ENCODE data around the gene ATP6V1F. TPM values are rescaled to one million over a fixed set of nuclear protein-coding genes. Genes with fewer than 3 reads are reported as not detected.

ATP6V1F gene
- polyA plus RNA-seq, 3 donors = 327 to 593 (median 511) TPM

- Histone ChIP-seq H3K79me2 (ENCODE audit: insufficient read depth, low read length) (no peaks in the 10 kb centered on the region), H3K4me3 (replicated peaks in 1 of 3; ENCODE audit: low read depth in 2 of 3, low read length in 3 of 3) (no peak overlapping the region), H4K20me1 (ENCODE audit: insufficient read depth, low read length) (peaks cover 4% of the 10 kb centered on the region), H3K36me3 (replicated peaks in 1 of 2; ENCODE audit: control insufficient read depth in 1 of 2, insufficient read depth in 2 of 2, low read length in 2 of 2) (no peaks in the 10 kb centered on the region), H3K9me3 (replicated peaks in 1 of 2; ENCODE audit: control insufficient read depth in 1 of 2, insufficient read depth in 1 of 2, low read length in 2 of 2) (no peaks in the 10 kb centered on the region), H2AFZ (ENCODE audit: insufficient read depth, low read depth, low read length, poor library complexity, severe bottlenecking) (no peak overlapping the region), H3K4me1 (ENCODE audit: control insufficient read depth in 1 of 2, insufficient read depth in 2 of 2, low read length in 2 of 2) (no peaks in the 10 kb centered on the region), H3K27me3 (ENCODE audit: control insufficient read depth in 2 of 2, insufficient read depth in 2 of 2, low read length in 2 of 2) (peaks cover 0 to 9% of the 10 kb centered on the region in 2 donors), H3K9ac (ENCODE audit: insufficient read depth, low read length, poor library complexity, severe bottlenecking) (no peak overlapping the region), H3K27ac (ENCODE audit: low read depth in 1 of 2, low read length in 2 of 2) (no peak overlapping the region), H3K4me2 (replicated peaks; ENCODE audit: extremely low read depth, low read length, poor library complexity, severe bottlenecking) (no peak overlapping the region)
- Mint-ChIP-seq H3K27me3 (ENCODE audit: low read depth in 3 of 3) (peaks cover 4 to 22% (median 12%) of the 10 kb centered on the region in 3 donors), H3K27ac (no peak overlapping the region), H3K4me3 (no peak overlapping the region), H3K4me1 (no peaks in the 10 kb centered on the region), H3K36me3 (no peaks in the 10 kb centered on the region), H3K9me3 (peaks cover 0 to 3% (median 0%) of the 10 kb centered on the region in 7 donors)
- WGBS (ENCODE audit: insufficient coverage) = 95% methylated on average over 6 of the region's 8 CpGs
- TF ChIP-seq, protein P1, sequence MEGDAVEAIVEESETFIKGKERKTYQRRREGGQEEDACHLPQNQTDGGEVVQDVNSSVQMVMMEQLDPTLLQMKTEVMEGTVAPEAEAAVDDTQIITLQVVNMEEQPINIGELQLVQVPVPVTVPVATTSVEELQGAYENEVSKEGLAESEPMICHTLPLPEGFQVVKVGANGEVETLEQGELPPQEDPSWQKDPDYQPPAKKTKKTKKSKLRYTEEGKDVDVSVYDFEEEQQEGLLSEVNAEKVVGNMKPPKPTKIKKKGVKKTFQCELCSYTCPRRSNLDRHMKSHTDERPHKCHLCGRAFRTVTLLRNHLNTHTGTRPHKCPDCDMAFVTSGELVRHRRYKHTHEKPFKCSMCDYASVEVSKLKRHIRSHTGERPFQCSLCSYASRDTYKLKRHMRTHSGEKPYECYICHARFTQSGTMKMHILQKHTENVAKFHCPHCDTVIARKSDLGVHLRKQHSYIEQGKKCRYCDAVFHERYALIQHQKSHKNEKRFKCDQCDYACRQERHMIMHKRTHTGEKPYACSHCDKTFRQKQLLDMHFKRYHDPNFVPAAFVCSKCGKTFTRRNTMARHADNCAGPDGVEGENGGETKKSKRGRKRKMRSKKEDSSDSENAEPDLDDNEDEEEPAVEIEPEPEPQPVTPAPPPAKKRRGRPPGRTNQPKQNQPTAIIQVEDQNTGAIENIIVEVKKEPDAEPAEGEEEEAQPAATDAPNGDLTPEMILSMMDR (IDR thresholded peaks at IDR 0.05) = no peak
- intact Hi-C loops (cut with micrococcal nuclease) = loop anchor here in 1 of 2 donors (5.0 kb wide), 1 partner anchor 33 kb away; no protein-coding TSS in a partner anchor
- no peak for DNase-seq
Measured at GRCh38 chr7:128875523-128875948, 12.9 kb downstream of the ATP6V1F start.

DNA sequence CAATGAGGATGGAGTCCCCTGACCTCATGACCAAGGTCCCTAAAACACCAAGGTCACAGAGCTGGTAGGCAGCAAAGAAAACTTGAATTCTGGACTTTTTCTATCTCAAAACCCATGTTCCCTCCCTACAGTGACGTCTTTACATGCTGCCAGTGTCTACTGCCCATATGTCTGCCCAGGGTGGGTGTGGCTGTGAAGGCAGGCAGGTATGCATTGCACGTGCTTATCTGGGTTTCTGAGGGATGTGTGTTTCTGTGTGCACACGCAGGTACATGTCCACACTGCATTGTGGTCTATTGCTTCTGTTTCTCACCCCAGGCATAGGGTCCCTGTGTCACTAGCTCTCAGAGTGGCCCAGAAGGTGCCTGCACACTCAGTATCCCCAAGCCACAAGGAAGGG lies 13.5 kb downstream of the ATP6V1F start:
- Histone ChIP-seq H3K79me2 (ENCODE audit: insufficient read depth, low read length) (no peaks in the 10 kb centered on the region), H3K27ac (ENCODE audit: low read depth in 1 of 2, low read length in 2 of 2) (no peak overlapping the region), H4K20me1 (ENCODE audit: insufficient read depth, low read length) (no peaks in the 10 kb centered on the region), H3K4me2 (replicated peaks; ENCODE audit: extremely low read depth, low read length, poor library complexity, severe bottlenecking) (no peak overlapping the region), H3K36me3 (replicated peaks in 1 of 2; ENCODE audit: control insufficient read depth in 1 of 2, insufficient read depth in 2 of 2, low read length in 2 of 2) (no peaks in the 10 kb centered on the region), H3K9me3 (replicated peaks in 1 of 2; ENCODE audit: control insufficient read depth in 1 of 2, insufficient read depth in 1 of 2, low read length in 2 of 2) (no peaks in the 10 kb centered on the region), H3K4me1 (ENCODE audit: control insufficient read depth in 1 of 2, insufficient read depth in 2 of 2, low read length in 2 of 2) (no peaks in the 10 kb centered on the region), H3K4me3 (replicated peaks in 1 of 3; ENCODE audit: low read depth in 2 of 3, low read length in 3 of 3) (no peak overlapping the region), H3K9ac (ENCODE audit: insufficient read depth, low read length, poor library complexity, severe bottlenecking) (no peak overlapping the region), H2AFZ (ENCODE audit: insufficient read depth, low read depth, low read length, poor library complexity, severe bottlenecking) (no peak overlapping the region), H3K27me3 (ENCODE audit: control insufficient read depth in 2 of 2, insufficient read depth in 2 of 2, low read length in 2 of 2) (peaks cover 0 to 3% of the 10 kb centered on the region in 2 donors)
- Mint-ChIP-seq H3K27me3 (ENCODE audit: low read depth in 3 of 3) (peaks cover 1 to 17% (median 6%) of the 10 kb centered on the region in 3 donors), H3K9me3 (no peaks in the 10 kb centered on the region), H3K4me3 (no peak overlapping the region), H3K27ac (no peak overlapping the region), H3K36me3 (no peaks in the 10 kb centered on the region), H3K4me1 (no peaks in the 10 kb centered on the region)
- intact Hi-C loops (cut with micrococcal nuclease) = loop anchor here in 1 of 2 donors (5.0 kb wide), 1 partner anchor 34 kb away; no protein-coding TSS in a partner anchor
- no peak for DNase-seq
- 94% methylated on average over 2 of the region's 3 CpGs for WGBS (ENCODE audit: insufficient coverage)
- TF ChIP-seq, protein P1 (IDR thresholded peaks at IDR 0.05) = no peak

All from CD14-positive monocyte (primary cell).